CD4-positive, alpha-beta T cell (primary cell): ENCODE measurements around the gene RIPOR1. TPM values are rescaled to one million over a fixed set of nuclear protein-coding genes. Genes with fewer than 3 reads are reported as not detected.
A peak's percentile ranks its signal among the peaks of the same experiment; 100 is the strongest.

ENCODE experiments used
- ATAC-seq: fragments of 200-7000 bp; cut with Tn5 transposase; one replicate; pipeline ENCODE4 v1.10.0; 2022; ENCODE audit warnings: mild to moderate bottlenecking; ENCODE audit not compliant: poor library complexity
- CTCF ChIA-PET: fragments of 350-600 bp; sonication (Branson Sonifier 250); formaldehyde crosslinking; loops from one replicate; lab custom pipeline; 2021; ENCODE audit warnings: antibody characterized with exemption, inconsistent platforms; lab: Charles Lee
- POLR2A ChIA-PET: fragments of 350-600 bp; sonication (Branson Sonifier 250); formaldehyde crosslinking; loops from one replicate; lab custom pipeline; 2021; ENCODE audit warnings: antibody characterized with exemption, inconsistent platforms; lab: Charles Lee
- DNase-seq, 14 experiments: peaks; one replicate each; pipeline ENCODE4 v3.0.0-alpha.2; 2013 to 2020; ENCODE audit warnings: mixed read lengths in 2 of 14
- H3K27ac ChIP-seq, 2 donors: one replicate each; pipeline versions ENCODE4 v1.5.1 to v1.7.0; 2013; ENCODE audit warnings: low read length in 2 of 2, low read depth in 1 of 2, mild to moderate bottlenecking in 1 of 2
- H3K27me3 ChIP-seq, 2 experiments: 1 replicate in 1 of 2; 2 replicates in 1 of 2; pipeline versions ENCODE4 v1.6.1 to v1.7.0; 2013; ENCODE audit warnings: low read length in 2 of 2, control low read depth in 1 of 2, mild to moderate bottlenecking in 1 of 2, moderate library complexity in 1 of 2; ENCODE audit not compliant: insufficient read depth in 2 of 2, control insufficient read depth in 1 of 2
- H3K36me3 ChIP-seq: one replicate; pipeline ENCODE4 v1.6.1; 2013; ENCODE audit warnings: low read length, control low read depth; ENCODE audit not compliant: insufficient read depth
- H3K4me1 ChIP-seq: one replicate; pipeline ENCODE4 v1.6.1; 2013; ENCODE audit warnings: low read length, control low read depth; ENCODE audit not compliant: insufficient read depth
- H3K4me3 ChIP-seq: one replicate; pipeline ENCODE4 v1.5.1; 2013; ENCODE audit warnings: mild to moderate bottlenecking, low read length, moderate library complexity
- H3K9me3 ChIP-seq, 2 experiments: 1 replicate in 1 of 2; 2 replicates in 1 of 2; pipeline versions ENCODE4 v1.6.1 to v1.7.0; 2013; ENCODE audit warnings: low read length in 2 of 2, mild to moderate bottlenecking in 2 of 2, control low read depth in 1 of 2, moderate library complexity in 1 of 2; ENCODE audit not compliant: control insufficient read depth in 1 of 2, insufficient read depth in 1 of 2
- H3K27ac Mint-ChIP-seq: one replicate; pipeline ENCODE4 v1.8.0; 2020; ENCODE audit warnings: mixed read lengths
- H3K27me3 Mint-ChIP-seq: one replicate; pipeline ENCODE4 v1.8.0; 2021; ENCODE audit warnings: mixed read lengths
- H3K36me3 Mint-ChIP-seq: one replicate; pipeline ENCODE4 v1.8.0; 2021; ENCODE audit warnings: low read depth, mixed read lengths
- H3K4me1 Mint-ChIP-seq: one replicate; pipeline ENCODE4 v1.8.0; 2021; ENCODE audit warnings: low read depth, mixed read lengths
- H3K4me3 Mint-ChIP-seq: one replicate; pipeline ENCODE4 v1.8.0; 2020; ENCODE audit warnings: mild to moderate bottlenecking, mixed read lengths
- H3K9me3 Mint-ChIP-seq: one replicate; pipeline ENCODE4 v1.8.0; 2020; ENCODE audit warnings: mixed read lengths
- CTCF ChIP-seq: fragments of 200-600 bp; IDR thresholded peaks from one replicate; pipeline ENCODE4 v1.8.0; 2022; ENCODE audit warnings: antibody characterized with exemption, mild to moderate bottlenecking
- intact Hi-C, 2 experiments: fragments of 100-400 bp; cut with DNase I in 1 of 2; cut with micrococcal nuclease in 1 of 2; formaldehyde crosslinking; loops; one replicate each; pipeline versions ENCODE4 v1.15.1 to v1.9.0; 2023 to 2025; cut with DNase I, micrococcal nuclease
- total RNA-seq, 174 experiments: library from RNA in 2 of 174; stranded (reverse) in 2 of 174; gene quantifications; one replicate each; pipeline ENCODE4 v1.2.3 and lab custom pipeline; 2021 to 2026

Gene RIPOR1
- total RNA-seq, 2 experiments from 2014 or later: 21.3 to 25.4 TPM

- peaks cover 15% of the 10 kb centered on the region for H3K36me3 Mint-ChIP-seq
- Histone ChIP-seq H3K4me1 (peaks cover 59% of the 10 kb centered on the region), H3K27me3 (no peaks in the 10 kb centered on the region), H3K4me3 (no peak overlapping the region), H3K9me3 (no peaks in the 10 kb centered on the region), H3K36me3 (no peaks in the 10 kb centered on the region), H3K27ac (no peak overlapping the region)
- ChIA-PET CTCF (interaction anchor here (0.7 to 9.5 kb wide), 2 partner anchors 18 to 28 kb away, joined by 3 to 119 read pairs; no protein-coding TSS in a partner anchor), POLR2A (no interaction called here)
- intact Hi-C loops: loop anchor here in 1 of 2 experiments (1.0 kb wide), 1 partner anchor 32 kb away; no protein-coding TSS in a partner anchor
- no peak for TF ChIP-seq CTCF
- H3K4me3 Mint-ChIP-seq: peak overlapping the region; percentile 74
- no peaks in the 10 kb centered on the region for H3K9me3 Mint-ChIP-seq
- peaks cover 46% of the 10 kb centered on the region for H3K4me1 Mint-ChIP-seq
- ATAC-seq: no peak
- no peak for DNase-seq
- no peaks in the 10 kb centered on the region for H3K27me3 Mint-ChIP-seq
- peak overlapping the region; percentile 71 for H3K27ac Mint-ChIP-seq
Observed at GRCh38 chr16:67565470-67566100, 37.0 kb downstream of the RIPOR1 start.

- Mint-ChIP-seq H3K4me1 (peaks cover 31% of the 10 kb centered on the region), H3K9me3 (no peaks in the 10 kb centered on the region), H3K27me3 (no peaks in the 10 kb centered on the region), H3K36me3 (peaks cover 50% of the 10 kb centered on the region), H3K4me3 (no peak overlapping the region), H3K27ac (peak overlapping the region; percentile 49)
- H3K36me3 ChIP-seq: peaks cover 37% of the 10 kb centered on the region
- H3K4me1 ChIP-seq: peaks cover 28% of the 10 kb centered on the region
- no peak overlapping the region for H3K4me3 ChIP-seq
- no peak overlapping the region for H3K27ac ChIP-seq
- TF ChIP-seq CTCF: no peak
- ATAC-seq (no peak), DNase-seq (no peak)
- ChIA-PET POLR2A (interaction anchor here (0.9 to 2.5 kb wide), 3 partner anchors 9 to 88 kb away, joined by 3 to 8 read pairs (median 5); partner anchors contain the start of gene ACD), CTCF (interaction anchor here (0.6 to 1.6 kb wide), 5 partner anchors 8 to 680 kb away, joined by 3 to 5 read pairs (median 4); no protein-coding TSS in a partner anchor)
- no peaks in the 10 kb centered on the region for H3K27me3 ChIP-seq
- H3K9me3 ChIP-seq: no peaks in the 10 kb centered on the region
- intact Hi-C loops: no loop called here
Observed at GRCh38 chr16:67571464-67571863, 42.8 kb downstream of the RIPOR1 start.

- POLR2A ChIA-PET: interaction anchor here (1.5 to 2.5 kb wide), 2 partner anchors 9 to 24 kb away, joined by 5 to 8 read pairs; no protein-coding TSS in a partner anchor
- Histone ChIP-seq H3K9me3 (no peaks in the 10 kb centered on the region), H3K27me3 (no peaks in the 10 kb centered on the region), H3K36me3 (peaks cover 40% of the 10 kb centered on the region), H3K4me1 (peaks cover 23% of the 10 kb centered on the region), H3K4me3 (no peak overlapping the region), H3K27ac (no peak overlapping the region)
- CTCF ChIA-PET: interaction anchor here (1.5 to 1.6 kb wide), 3 partner anchors 9 to 51 kb away, joined by 3 to 5 read pairs (median 4); no protein-coding TSS in a partner anchor
- H3K4me3 Mint-ChIP-seq: no peak overlapping the region
- peaks cover 56% of the 10 kb centered on the region for H3K36me3 Mint-ChIP-seq
- DNase-seq: no peak
- intact Hi-C loops: no loop called here
- H3K27ac Mint-ChIP-seq: no peak overlapping the region
- no peak for TF ChIP-seq CTCF
- H3K4me1 Mint-ChIP-seq: peaks cover 32% of the 10 kb centered on the region
- no peaks in the 10 kb centered on the region for H3K9me3 Mint-ChIP-seq
- no peaks in the 10 kb centered on the region for H3K27me3 Mint-ChIP-seq
- no peak for ATAC-seq
Observed at GRCh38 chr16:67571981-67572431, 43.4 kb downstream of the RIPOR1 start.
